ENCODE measurements around the gene PI16. TPM values are rescaled to one million over a fixed set of nuclear protein-coding genes. Genes with fewer than 3 reads are reported as not detected.
"Not testable (repeated sequence)": the region's sequence is repeated elsewhere in the genome, so short reads cannot be mapped to it uniquely, and the experiment has no call there.

PI16 gene
- total and polyA plus RNA-seq, 2 donors (not counting 1 experiment from before 2014, with no cell fraction given): 1.4 to 7.4 TPM

DNA sequence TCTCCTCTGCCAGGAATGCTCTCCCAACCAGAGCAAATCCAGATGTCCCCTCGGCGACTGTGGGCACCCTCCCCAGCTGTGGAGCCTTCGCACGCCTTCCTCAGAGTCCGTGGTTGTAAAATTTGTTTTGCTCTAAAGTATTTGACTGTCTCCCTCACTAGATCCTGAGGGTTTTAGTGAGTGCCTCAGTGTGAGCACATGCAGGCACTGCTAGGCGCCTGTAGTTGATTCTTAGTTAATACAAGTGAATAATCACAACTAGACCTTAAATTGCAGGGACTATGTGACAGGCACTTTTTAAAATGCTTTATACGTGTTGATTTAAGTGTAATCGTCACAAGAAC, 32.1 kb downstream of the PI16 start:
- peak overlapping the region; percentile 98 for H3K27ac Mint-ChIP-seq
- 0% methylated on average over 5 of the region's 8 CpGs for WGBS (ENCODE audit: insufficient coverage)
- Histone ChIP-seq H3K4me2 (replicated peaks; ENCODE audit: low read depth, low read length, poor library complexity, severe bottlenecking) (peak overlapping the region; percentile 98), H3K79me2 (ENCODE audit: control insufficient read depth, insufficient read depth, low read length) (peaks cover 55% of the 10 kb centered on the region), H4K20me1 (ENCODE audit: control insufficient read depth, insufficient read depth, low read length, poor library complexity, severe bottlenecking) (peaks cover 35% of the 10 kb centered on the region), H2AFZ (ENCODE audit: insufficient read depth, low read depth, low read length, poor library complexity, severe bottlenecking) (peak overlapping the region; percentile 78), H3K4me3 (ENCODE audit: control extremely low read depth in 1 of 5, extremely low read depth in 1 of 5, insufficient read depth in 1 of 5, low read depth in 2 of 5, low read length in 4 of 5) (peak overlapping the region; percentile 62 to 98 (median 73)), H3K9me3 (ENCODE audit: control extremely low read depth in 1 of 3, control insufficient read depth in 2 of 3, insufficient read depth in 1 of 3, low read length in 2 of 3) (no peaks in the 10 kb centered on the region), H3K27me3 (replicated peaks in 1 of 4; ENCODE audit: control extremely low read depth in 1 of 4, control insufficient read depth in 3 of 4, insufficient read depth in 4 of 4, low read length in 3 of 4) (no peaks in the 10 kb centered on the region), H3K4me1 (ENCODE audit: control insufficient read depth in 2 of 2, insufficient read depth in 2 of 2, low read length in 2 of 2) (peaks cover 33 to 35% of the 10 kb centered on the region in 2 donors), H3K9ac (ENCODE audit: low read length) (peak overlapping the region; percentile 97), H3K36me3 (replicated peaks in 1 of 2; ENCODE audit: control extremely low read depth in 1 of 2, control insufficient read depth in 1 of 2, extremely low read depth in 1 of 2, insufficient read depth in 2 of 2, low read length in 1 of 2) (peaks cover 0 to 5% of the 10 kb centered on the region in 2 experiments), H3K27ac (ENCODE audit: low read length in 2 of 2) (peak overlapping the region; percentile 15 to 89)
- no peaks in the 10 kb centered on the region for H3K9me3 Mint-ChIP-seq (ENCODE audit: insufficient read depth)
- TF ChIP-seq, protein P1, sequence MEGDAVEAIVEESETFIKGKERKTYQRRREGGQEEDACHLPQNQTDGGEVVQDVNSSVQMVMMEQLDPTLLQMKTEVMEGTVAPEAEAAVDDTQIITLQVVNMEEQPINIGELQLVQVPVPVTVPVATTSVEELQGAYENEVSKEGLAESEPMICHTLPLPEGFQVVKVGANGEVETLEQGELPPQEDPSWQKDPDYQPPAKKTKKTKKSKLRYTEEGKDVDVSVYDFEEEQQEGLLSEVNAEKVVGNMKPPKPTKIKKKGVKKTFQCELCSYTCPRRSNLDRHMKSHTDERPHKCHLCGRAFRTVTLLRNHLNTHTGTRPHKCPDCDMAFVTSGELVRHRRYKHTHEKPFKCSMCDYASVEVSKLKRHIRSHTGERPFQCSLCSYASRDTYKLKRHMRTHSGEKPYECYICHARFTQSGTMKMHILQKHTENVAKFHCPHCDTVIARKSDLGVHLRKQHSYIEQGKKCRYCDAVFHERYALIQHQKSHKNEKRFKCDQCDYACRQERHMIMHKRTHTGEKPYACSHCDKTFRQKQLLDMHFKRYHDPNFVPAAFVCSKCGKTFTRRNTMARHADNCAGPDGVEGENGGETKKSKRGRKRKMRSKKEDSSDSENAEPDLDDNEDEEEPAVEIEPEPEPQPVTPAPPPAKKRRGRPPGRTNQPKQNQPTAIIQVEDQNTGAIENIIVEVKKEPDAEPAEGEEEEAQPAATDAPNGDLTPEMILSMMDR (IDR thresholded peaks at IDR 0.05): no peak
- TF ChIP-seq EZH2 (IDR thresholded peaks at IDR 0.05; ENCODE audit: borderline replicate concordance, insufficient read depth, low read depth, low read length, poor library complexity, severe bottlenecking): no peak
- ChIA-PET CTCF (interaction anchor here (0.8 to 6.1 kb wide), 12 partner anchors 9 to 224 kb away, joined by 3 to 74 read pairs (median 4); partner anchors contain the start of gene FGD2), POLR2A (interaction anchor here (0.5 to 3.8 kb wide), 5 partner anchors 19 to 222 kb away, joined by 3 to 40 read pairs (median 5); partner anchors contain the start of genes C6orf89 and FGD2)
- intact Hi-C loops (cut with micrococcal nuclease): loop anchor here (1.0 to 5.0 kb wide), 4 partner anchors 18 to 183 kb away; partner anchors contain the start of gene C6orf89
- ATAC-seq (ENCODE audit: low read depth): no peak
- H3K4me3 Mint-ChIP-seq: peak overlapping the region; percentile 96
- H3K27me3 Mint-ChIP-seq: no peaks in the 10 kb centered on the region
- no peak for DNase-seq
- H3K4me1 Mint-ChIP-seq: peaks cover 19% of the 10 kb centered on the region

DNA sequence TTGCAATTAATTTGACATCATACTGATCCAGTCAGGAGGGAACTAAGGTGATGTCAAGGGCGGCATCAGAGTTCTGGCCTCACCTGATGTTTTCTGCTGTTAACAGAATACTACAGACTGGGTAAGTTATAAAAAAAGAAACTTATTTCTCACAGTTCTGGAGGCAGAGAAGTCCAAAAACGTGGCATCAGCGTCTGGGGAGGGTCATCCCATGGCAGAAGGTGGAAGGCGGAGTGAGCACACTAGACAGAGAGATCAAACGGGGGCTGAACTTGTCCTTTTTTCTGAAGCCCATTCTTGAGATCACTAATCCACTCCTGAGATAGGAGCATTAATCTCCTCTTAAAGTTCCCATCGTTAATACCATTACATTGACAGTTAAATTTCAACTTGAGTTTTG, 34.7 kb downstream of the PI16 start:
- no peaks in the 10 kb centered on the region for H3K27me3 ChIP-seq (replicated peaks in 1 of 4; ENCODE audit: control extremely low read depth in 1 of 4, control insufficient read depth in 3 of 4, insufficient read depth in 4 of 4, low read length in 3 of 4)
- Mint-ChIP-seq H3K9me3 (ENCODE audit: insufficient read depth) (no peaks in the 10 kb centered on the region), H3K27me3 (no peaks in the 10 kb centered on the region), H3K4me1 (peaks cover 11% of the 10 kb centered on the region), H3K4me3 (no peak overlapping the region), H3K27ac (no peak overlapping the region)
- H3K4me3 ChIP-seq (ENCODE audit: control extremely low read depth in 1 of 5, extremely low read depth in 1 of 5, insufficient read depth in 1 of 5, low read depth in 2 of 5, low read length in 4 of 5): no peak overlapping the region
- H2AFZ ChIP-seq (ENCODE audit: insufficient read depth, low read depth, low read length, poor library complexity, severe bottlenecking): no peak overlapping the region
- H3K4me2 ChIP-seq (replicated peaks; ENCODE audit: low read depth, low read length, poor library complexity, severe bottlenecking): no peak overlapping the region
- POLR2A ChIA-PET: interaction anchor here (1.6 kb wide), 1 partner anchor 12 kb away, joined by 3 read pairs; no protein-coding TSS in a partner anchor
- no peak overlapping the region for H3K27ac ChIP-seq (ENCODE audit: low read length in 2 of 2)
- peaks cover 31% of the 10 kb centered on the region for H3K79me2 ChIP-seq (ENCODE audit: control insufficient read depth, insufficient read depth, low read length)
- TF ChIP-seq, protein P1 (IDR thresholded peaks at IDR 0.05): no peak
- WGBS (ENCODE audit: insufficient coverage): 83% methylated on average over 3 of the region's 6 CpGs
- intact Hi-C loops (cut with micrococcal nuclease): loop anchor here (5.0 kb wide), 1 partner anchor 102 kb away; the partner anchor contains the start of gene C6orf89
- H3K9ac ChIP-seq (ENCODE audit: low read length): no peak overlapping the region
- peaks cover 18 to 19% of the 10 kb centered on the region in 2 donors for H3K4me1 ChIP-seq (ENCODE audit: control insufficient read depth in 2 of 2, insufficient read depth in 2 of 2, low read length in 2 of 2)
- no peaks in the 10 kb centered on the region for H3K36me3 ChIP-seq (replicated peaks in 1 of 2; ENCODE audit: control extremely low read depth in 1 of 2, control insufficient read depth in 1 of 2, extremely low read depth in 1 of 2, insufficient read depth in 2 of 2, low read length in 1 of 2)
- CTCF ChIA-PET: interaction anchor here (1.2 to 6.1 kb wide), 2 partner anchors 17 to 28 kb away, joined by 3 to 74 read pairs; no protein-coding TSS in a partner anchor
- ATAC-seq (ENCODE audit: low read depth) (no peak), DNase-seq (no peak)
- H4K20me1 ChIP-seq (ENCODE audit: control insufficient read depth, insufficient read depth, low read length, poor library complexity, severe bottlenecking): peaks cover 11% of the 10 kb centered on the region
- no peaks in the 10 kb centered on the region for H3K9me3 ChIP-seq (ENCODE audit: control extremely low read depth in 1 of 3, control insufficient read depth in 2 of 3, insufficient read depth in 1 of 3, low read length in 2 of 3)

DNA sequence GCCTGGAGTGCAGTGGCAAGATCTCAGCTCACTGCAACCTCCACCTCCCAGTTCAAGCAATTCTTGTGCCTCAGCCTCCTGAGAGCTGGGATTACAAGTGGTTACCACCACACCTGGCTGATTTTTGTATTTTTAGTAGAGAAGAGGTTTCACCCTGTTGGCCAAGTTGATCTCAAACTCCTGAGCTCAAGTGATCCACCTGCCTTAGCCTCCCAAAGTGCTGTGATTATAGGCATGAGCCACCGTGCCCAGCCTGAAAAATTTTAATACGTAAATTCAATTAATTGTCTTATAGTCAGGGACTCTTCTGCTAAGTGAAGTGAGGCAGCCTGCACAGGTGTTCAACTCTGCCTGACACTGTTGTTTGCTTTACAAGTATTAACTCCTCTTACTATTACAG, 35.9 kb downstream of the PI16 start:
- WGBS (ENCODE audit: insufficient coverage): 93% methylated on average over 2 of the region's 2 CpGs
- H3K4me1 Mint-ChIP-seq: peaks cover 11% of the 10 kb centered on the region
- H3K27ac Mint-ChIP-seq; H3K9me3 Mint-ChIP-seq (ENCODE audit: insufficient read depth); H3K27ac ChIP-seq (ENCODE audit: low read length in 2 of 2); H3K9ac ChIP-seq (ENCODE audit: low read length); H3K27me3 ChIP-seq (replicated peaks in 1 of 4; ENCODE audit: control extremely low read depth in 1 of 4, control insufficient read depth in 3 of 4, insufficient read depth in 4 of 4, low read length in 3 of 4); H3K4me1 ChIP-seq (ENCODE audit: control insufficient read depth in 2 of 2, insufficient read depth in 2 of 2, low read length in 2 of 2); H3K9me3 ChIP-seq (ENCODE audit: control extremely low read depth in 1 of 3, control insufficient read depth in 2 of 3, insufficient read depth in 1 of 3, low read length in 2 of 3); ATAC-seq (ENCODE audit: low read depth); H4K20me1 ChIP-seq (ENCODE audit: control insufficient read depth, insufficient read depth, low read length, poor library complexity, severe bottlenecking); H2AFZ ChIP-seq (ENCODE audit: insufficient read depth, low read depth, low read length, poor library complexity, severe bottlenecking); intact Hi-C loops (cut with micrococcal nuclease); H3K27me3 Mint-ChIP-seq; H3K4me2 ChIP-seq (replicated peaks; ENCODE audit: low read depth, low read length, poor library complexity, severe bottlenecking); H3K4me3 Mint-ChIP-seq; POLR2A ChIA-PET; H3K36me3 ChIP-seq (replicated peaks in 1 of 2; ENCODE audit: control extremely low read depth in 1 of 2, control insufficient read depth in 1 of 2, extremely low read depth in 1 of 2, insufficient read depth in 2 of 2, low read length in 1 of 2); H3K4me3 ChIP-seq (ENCODE audit: control extremely low read depth in 1 of 5, extremely low read depth in 1 of 5, insufficient read depth in 1 of 5, low read depth in 2 of 5, low read length in 4 of 5); DNase-seq: not testable (repeated sequence)
- H3K79me2 ChIP-seq (ENCODE audit: control insufficient read depth, insufficient read depth, low read length): peaks cover 19% of the 10 kb centered on the region
- CTCF ChIA-PET: interaction anchor here (0.7 to 6.1 kb wide), 2 partner anchors 11 to 27 kb away, joined by 3 to 74 read pairs; no protein-coding TSS in a partner anchor

Data from B cell (primary cell).